Central memory CD8-positive, alpha-beta T cell (primary cell): ENCODE measurements around the gene SHISA8.

Source experiments
- ATAC-seq: fragments of 150-1000 bp; cut with Tn5 transposase; replicated peaks from 2 replicates; pipeline ENCODE4 v1.10.0; 2022; ENCODE audit warnings: mild to moderate bottlenecking, moderate FRiP score, moderate number of reproducible peaks; ENCODE audit not compliant: poor library complexity, severe bottlenecking; ENCODE audit errors: extremely low read depth
- DNase-seq, 2 donors: peaks; one replicate each; pipeline ENCODE4 v3.0.0; 2021; ENCODE audit warnings: low spot score in 2 of 2
- H3K27ac Mint-ChIP-seq: one replicate; pipeline ENCODE4 v1.8.0; 2022; ENCODE audit warnings: low read depth, mild to moderate bottlenecking, moderate library complexity, mixed read lengths
- H3K27me3 Mint-ChIP-seq: one replicate; pipeline ENCODE4 v1.8.0; 2022; ENCODE audit warnings: mixed read lengths
- H3K36me3 Mint-ChIP-seq: one replicate; pipeline ENCODE4 v1.8.0; 2022; ENCODE audit warnings: mild to moderate bottlenecking, moderate library complexity, mixed read lengths; ENCODE audit not compliant: insufficient read depth
- H3K4me1 Mint-ChIP-seq: one replicate; pipeline ENCODE4 v1.8.0; 2022; ENCODE audit warnings: mixed read lengths
- H3K4me3 Mint-ChIP-seq: one replicate; pipeline ENCODE4 v1.8.0; 2022; ENCODE audit warnings: mild to moderate bottlenecking, moderate library complexity, mixed read lengths
- H3K9me3 Mint-ChIP-seq: one replicate; pipeline ENCODE4 v1.8.0; 2022; ENCODE audit warnings: mixed read lengths

SHISA8 gene

DNA sequence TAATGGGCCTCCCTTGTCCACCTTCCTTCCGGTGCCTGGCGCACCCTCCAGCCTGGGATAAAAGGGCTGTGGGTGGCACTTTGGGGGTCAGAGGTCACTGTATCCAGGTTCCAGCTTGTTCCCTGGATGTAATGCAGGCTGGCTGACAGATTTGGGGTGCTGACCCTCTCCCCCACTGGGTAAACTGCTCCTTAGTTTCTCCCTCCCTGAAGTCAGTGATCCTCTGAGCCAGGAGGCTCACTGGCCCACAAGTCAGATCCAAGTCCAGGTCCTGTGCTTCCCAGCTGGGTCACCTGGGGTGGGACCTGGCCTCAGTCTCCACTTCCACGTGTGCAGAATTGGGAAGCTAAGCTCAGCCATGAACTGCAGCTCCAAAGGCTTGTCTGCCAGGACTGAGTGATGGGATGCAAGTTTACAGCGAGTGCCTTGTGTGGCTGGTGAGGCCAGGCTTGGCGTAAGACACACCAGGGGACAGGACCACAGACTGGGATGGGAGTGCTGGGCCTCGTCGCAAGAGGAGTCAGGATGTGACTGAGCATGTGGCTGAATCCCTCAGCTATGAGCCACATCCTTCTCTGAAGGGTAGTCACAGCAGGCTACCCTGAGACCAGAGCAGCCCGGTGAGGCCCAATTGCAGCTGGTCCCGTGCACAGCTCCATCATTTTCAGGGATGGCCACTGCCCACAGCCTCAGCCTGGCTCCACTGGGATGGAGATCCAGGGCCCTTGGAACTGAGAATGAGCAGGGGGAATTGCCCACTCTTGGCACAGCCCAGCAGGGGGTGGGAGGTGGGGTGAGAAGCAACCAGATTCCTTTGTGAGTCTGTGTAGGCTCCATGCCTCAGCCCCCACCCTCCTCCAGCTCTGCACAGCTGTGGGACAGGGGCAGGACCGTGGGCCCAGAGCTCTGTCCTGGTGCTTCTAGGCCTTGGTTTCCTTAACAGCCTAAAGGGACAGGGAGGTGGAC lies 7.2 kb downstream of the SHISA8 start:
- no peak overlapping the region for H3K27ac Mint-ChIP-seq
- H3K4me3 Mint-ChIP-seq, result peak overlapping the region; percentile 50
- H3K4me1 Mint-ChIP-seq, result peaks cover 25% of the 10 kb centered on the region
- peaks cover 9% of the 10 kb centered on the region for H3K36me3 Mint-ChIP-seq
- DNase-seq, result no peak
- no peaks in the 10 kb centered on the region for H3K9me3 Mint-ChIP-seq
- peaks cover 26% of the 10 kb centered on the region for H3K27me3 Mint-ChIP-seq
- no peak for ATAC-seq

DNA sequence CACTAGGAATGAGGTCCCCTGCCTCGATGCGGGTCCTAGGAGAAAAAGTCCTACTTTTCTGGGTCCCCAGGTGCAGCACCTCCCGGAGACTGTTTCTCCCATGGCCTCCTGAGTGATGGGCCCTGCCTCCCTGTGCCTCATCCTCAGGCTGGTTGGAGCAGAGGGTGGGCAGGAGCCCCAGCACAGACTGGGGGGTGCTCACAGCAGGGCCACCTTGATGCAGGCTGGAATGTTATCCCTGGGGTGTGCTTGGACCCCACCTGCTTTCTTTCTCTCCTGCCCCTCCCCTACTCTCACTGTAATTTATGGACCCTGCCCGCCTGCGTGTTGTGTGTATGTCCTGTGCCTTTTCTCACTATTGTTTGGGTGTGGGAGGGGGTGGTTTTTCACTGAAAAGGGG lies 8.1 kb downstream of the SHISA8 start:
- H3K9me3 Mint-ChIP-seq, result no peaks in the 10 kb centered on the region
- H3K36me3 Mint-ChIP-seq, result peaks cover 9% of the 10 kb centered on the region
- no peak overlapping the region for H3K4me3 Mint-ChIP-seq
- H3K27ac Mint-ChIP-seq, result no peak overlapping the region
- H3K27me3 Mint-ChIP-seq, result peaks cover 17% of the 10 kb centered on the region
- no peak for DNase-seq
- H3K4me1 Mint-ChIP-seq, result peaks cover 25% of the 10 kb centered on the region
- ATAC-seq, result no peak

DNA sequence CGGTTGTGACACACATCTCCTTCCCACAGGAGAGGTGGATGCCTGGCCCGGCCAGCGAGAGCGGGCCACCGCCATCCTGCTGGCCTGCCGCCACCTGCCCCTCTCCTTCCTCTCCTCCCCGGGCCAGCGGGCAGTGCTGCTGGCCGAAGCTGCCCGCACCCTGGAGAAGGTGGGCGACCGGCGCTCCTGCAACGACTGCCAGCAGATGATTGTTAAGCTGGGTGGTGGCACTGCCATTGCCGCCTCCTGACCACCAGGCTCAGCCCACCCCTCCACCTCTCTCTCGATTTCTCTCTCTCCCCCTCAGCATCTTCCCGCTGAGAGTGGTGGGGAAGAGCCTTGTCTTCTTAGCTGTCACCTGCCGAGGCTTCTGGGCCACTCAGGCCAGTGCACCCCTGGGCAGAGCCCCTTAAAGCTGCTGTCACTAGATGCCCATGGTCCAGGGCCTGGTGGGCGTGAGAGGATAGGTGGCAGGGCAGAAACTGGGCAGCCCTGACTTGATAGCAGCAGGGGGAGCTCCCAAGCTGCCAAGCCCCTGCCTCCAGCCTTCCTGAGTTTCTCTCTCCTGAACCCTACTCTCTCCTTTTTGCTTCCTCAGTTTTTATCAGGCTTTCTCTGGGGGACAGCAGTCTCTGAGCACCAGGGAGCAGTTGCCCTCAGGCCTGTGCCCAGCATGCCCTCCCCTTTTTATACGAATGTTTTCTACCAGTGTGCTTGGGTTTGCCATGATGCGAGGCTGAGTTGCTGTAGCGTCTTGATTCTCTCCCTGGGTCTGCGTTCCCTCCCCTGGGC lies 9.3 kb downstream of the SHISA8 start:
- Mint-ChIP-seq H3K36me3 (peaks cover 11% of the 10 kb centered on the region), H3K4me1 (peaks cover 25% of the 10 kb centered on the region), H3K4me3 (no peak overlapping the region), H3K27me3 (peaks cover 9% of the 10 kb centered on the region), H3K9me3 (no peaks in the 10 kb centered on the region), H3K27ac (no peak overlapping the region)
- ATAC-seq, result no peak
- no peak for DNase-seq

DNA sequence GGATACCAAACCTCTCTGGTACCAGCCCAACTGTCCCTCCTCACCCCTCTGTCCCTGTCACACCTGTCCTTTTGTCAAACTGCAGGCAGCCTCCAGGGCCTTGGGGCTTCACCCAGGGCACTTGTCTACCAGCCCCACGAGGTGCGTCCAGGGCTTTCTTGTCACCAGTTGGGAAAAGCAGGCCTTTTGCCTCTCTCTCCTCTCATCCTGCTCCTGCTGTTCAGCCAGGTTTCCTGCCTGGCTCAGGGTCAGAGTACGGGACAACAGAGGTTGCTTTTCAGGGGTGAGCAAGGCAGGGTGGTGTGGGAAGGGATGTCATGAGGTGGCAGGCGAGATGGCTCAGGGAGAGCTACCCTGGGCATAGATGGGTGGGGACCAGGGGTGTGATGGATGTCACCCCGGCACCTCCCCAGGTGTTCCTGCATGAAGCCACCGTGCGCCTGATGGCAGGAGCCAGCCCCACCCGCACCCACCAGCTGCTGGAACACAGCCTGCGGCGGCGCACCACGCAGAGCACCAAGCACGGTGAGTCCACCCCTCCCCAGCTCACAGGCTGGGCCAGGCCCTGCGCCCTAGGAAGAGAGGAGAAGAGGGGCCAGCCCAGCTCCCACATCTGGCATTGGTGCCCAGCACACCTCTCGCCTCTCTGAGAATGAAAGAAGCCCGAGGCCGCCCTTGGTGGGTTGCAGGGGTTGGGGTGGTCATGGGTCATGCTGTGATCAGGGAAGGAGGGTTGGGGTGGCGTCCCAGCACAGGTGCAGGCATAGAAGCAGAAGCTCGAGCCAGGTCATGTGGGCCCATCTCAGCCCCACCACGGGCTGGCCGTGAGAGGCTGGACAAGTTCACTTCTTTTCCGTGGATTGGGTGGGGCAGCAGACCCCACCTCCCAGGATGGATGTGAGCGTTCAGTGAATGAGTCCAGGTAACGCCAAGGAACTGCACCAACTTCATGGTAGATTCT lies 10.1 kb downstream of the SHISA8 start:
- Mint-ChIP-seq H3K36me3 (peaks cover 14% of the 10 kb centered on the region), H3K9me3 (no peaks in the 10 kb centered on the region), H3K4me3 (no peak overlapping the region), H3K27me3 (peaks cover 9% of the 10 kb centered on the region), H3K27ac (no peak overlapping the region), H3K4me1 (peaks cover 25% of the 10 kb centered on the region)
- ATAC-seq (no peak), DNase-seq (no peak)

DNA sequence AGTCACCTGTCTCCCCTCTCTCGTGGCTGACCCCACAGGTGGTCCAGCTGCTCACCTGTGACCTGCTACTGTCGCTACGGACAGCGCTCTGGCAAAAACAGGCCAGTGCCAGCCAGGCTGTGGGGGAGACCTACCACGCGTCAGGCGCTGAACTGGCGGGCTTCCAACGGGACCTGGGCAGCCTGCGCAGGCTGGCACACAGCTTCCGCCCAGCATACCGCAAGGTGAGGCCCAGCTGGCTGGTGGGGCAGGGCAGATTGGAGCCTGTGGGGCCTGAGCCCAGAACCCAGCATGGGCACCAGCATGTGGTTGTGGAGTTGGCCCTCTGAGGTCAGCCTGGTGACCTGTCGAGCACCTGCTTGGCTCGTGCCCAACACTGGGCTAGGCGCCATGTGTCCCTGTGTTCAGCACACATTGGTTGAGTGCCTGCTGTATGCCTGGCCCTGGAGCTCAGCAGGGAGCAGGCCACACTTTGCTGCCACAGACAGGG lies 11.9 kb downstream of the SHISA8 start:
- peaks cover 14% of the 10 kb centered on the region for H3K36me3 Mint-ChIP-seq
- no peak overlapping the region for H3K4me3 Mint-ChIP-seq
- no peaks in the 10 kb centered on the region for H3K27me3 Mint-ChIP-seq

DNA sequence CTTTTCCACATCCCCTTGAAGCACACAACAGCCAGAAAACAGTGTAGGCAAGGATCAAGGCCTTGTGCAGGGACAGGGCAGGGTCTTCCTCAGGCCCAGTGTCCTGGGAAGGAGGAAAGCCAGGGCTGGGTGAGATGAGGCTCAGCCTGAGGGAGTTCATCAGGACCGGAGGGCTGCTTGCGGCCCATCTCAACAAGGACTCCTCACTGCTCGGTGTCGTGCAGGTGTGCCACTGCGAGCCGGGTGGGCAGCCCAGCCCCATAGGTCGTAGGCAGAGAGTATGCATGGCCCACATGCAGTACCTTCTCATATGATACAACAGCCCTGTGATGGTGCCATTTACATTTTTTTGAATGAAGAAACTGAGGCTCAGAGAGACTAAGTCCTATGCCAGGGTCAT lies 12.9 kb downstream of the SHISA8 start:
- Mint-ChIP-seq H3K27me3 (no peaks in the 10 kb centered on the region), H3K27ac (no peak overlapping the region), H3K36me3 (peaks cover 18% of the 10 kb centered on the region), H3K9me3 (no peaks in the 10 kb centered on the region), H3K4me1 (peaks cover 5% of the 10 kb centered on the region), H3K4me3 (no peak overlapping the region)
- ATAC-seq (no peak), DNase-seq (no peak)

More for the DNA sequence above, 11.9 kb downstream of the SHISA8 start:
- no peak for DNase-seq
- peaks cover 10% of the 10 kb centered on the region for H3K4me1 Mint-ChIP-seq
- no peak for ATAC-seq
- no peaks in the 10 kb centered on the region for H3K9me3 Mint-ChIP-seq
- H3K27ac Mint-ChIP-seq, result no peak overlapping the region

DNA sequence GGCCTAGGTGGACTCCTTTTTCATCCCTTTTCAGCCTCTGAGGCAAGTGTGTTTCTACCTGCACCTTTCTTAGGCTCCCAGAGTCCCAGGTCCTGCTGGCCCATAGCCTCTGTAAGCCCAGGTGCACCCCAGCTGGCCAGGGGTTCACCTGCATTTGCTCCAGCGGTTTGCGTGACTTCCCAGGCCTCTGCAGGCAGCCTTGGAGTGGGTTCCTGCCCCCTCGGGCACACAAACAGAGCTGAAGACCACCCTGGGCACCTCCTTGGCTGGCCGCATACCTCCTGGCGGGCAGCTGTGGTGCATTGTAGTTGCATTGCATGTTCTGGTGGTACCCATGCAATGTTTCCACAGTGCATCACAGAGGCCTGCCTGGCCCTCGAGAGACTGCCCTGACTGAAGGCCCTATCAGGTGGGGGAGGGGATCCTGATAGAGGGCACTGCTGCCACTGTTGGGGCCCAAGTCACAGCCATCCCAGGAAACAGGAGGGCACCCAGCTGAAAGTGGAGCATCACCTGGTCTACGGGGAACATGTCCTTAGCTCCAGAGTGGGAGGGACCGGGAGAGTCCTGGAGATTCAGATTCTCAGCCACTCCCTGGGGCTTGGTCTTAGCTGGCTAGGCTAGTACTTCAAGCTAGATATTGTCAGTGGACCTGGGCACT lies 14.1 kb downstream of the SHISA8 start:
- no peak for ATAC-seq
- no peaks in the 10 kb centered on the region for H3K9me3 Mint-ChIP-seq
- no peaks in the 10 kb centered on the region for H3K27me3 Mint-ChIP-seq
- H3K4me3 Mint-ChIP-seq, result no peak overlapping the region
- no peak for DNase-seq
- peaks cover 22% of the 10 kb centered on the region for H3K36me3 Mint-ChIP-seq
- H3K4me1 Mint-ChIP-seq, result peaks cover 2% of the 10 kb centered on the region
- no peak overlapping the region for H3K27ac Mint-ChIP-seq

DNA sequence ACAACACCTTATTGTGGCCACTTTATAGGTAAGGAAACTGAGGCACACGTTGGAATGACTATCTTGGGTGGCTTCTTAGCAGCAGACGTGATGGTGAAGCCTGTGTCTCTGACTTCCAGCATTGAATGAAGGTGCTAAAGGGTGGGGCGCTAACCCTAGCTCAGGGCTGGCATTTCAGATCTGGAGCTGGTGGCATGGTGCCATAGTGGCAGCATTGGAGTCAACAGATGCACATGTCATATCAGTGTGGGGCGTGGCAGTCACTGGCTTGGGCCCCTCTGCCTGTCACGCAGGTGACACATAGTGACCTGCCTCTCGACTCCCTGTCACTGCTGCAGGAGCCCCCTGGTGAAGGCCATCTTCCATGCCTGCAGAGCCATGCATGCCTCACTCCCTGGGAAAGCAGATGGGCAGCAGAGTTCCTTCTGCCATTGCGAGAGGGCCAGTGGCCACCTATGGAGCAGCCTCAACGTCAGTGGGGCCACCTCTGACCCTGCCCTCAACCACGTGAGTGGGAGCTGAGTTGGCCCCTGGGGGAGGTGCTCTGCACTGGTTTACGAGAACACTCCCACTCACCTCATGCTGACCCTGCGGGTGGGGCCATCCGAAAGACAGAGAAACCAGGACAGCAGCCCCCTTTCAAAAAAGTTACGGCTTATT lies 14.8 kb downstream of the SHISA8 start:
- no peak for DNase-seq
- Mint-ChIP-seq H3K4me1 (no peaks in the 10 kb centered on the region), H3K27me3 (no peaks in the 10 kb centered on the region), H3K27ac (no peak overlapping the region), H3K9me3 (no peaks in the 10 kb centered on the region), H3K4me3 (no peak overlapping the region), H3K36me3 (peaks cover 25% of the 10 kb centered on the region)
- no peak for ATAC-seq

DNA sequence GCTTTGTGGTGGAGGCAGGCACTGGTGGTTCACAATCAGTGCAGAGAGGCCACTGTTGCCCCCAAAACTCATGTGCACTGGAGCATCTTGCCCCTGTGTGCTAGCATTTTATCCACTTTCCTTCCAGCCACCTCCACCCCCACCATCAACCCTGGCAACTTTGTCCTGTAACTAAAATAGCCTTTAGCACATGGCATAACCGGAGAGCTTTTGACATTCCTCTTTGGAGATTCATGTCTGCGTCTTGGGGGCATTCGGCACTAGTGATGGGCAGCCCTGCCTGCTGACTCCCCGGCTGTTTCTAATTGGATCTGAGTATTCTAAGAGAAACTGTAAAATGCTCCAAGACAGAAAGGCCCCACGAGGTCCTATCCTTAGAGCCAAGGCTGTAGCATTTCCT lies 15.8 kb downstream of the SHISA8 start:
- Mint-ChIP-seq H3K27ac (no peak overlapping the region), H3K36me3 (peaks cover 27% of the 10 kb centered on the region), H3K9me3 (no peaks in the 10 kb centered on the region), H3K4me3 (no peak overlapping the region), H3K27me3 (no peaks in the 10 kb centered on the region), H3K4me1 (no peaks in the 10 kb centered on the region)
- DNase-seq (no peak), ATAC-seq (no peak)

DNA sequence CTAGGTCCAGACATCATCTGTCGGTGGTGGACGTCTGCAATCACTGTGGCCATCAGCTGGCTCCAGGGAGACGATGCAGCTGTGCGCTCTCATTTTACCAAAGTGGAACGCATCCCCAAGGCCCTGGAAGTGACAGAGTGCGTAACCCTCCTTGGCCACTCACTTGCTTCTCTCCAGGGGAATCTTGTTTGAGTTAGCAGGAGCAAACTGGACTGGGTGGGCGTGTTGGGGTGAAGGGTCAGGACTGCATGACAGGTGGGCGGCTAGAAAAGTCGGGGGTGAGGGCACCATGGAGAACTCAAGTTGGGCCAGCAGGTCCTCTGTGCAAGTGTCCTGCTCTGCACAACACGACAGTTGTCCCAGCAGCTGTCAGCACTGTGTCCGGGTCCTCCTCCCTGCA lies 16.2 kb downstream of the SHISA8 start:
- no peaks in the 10 kb centered on the region for H3K27me3 Mint-ChIP-seq
- H3K27ac Mint-ChIP-seq, result no peak overlapping the region
- no peak overlapping the region for H3K4me3 Mint-ChIP-seq
- H3K36me3 Mint-ChIP-seq, result peaks cover 25% of the 10 kb centered on the region
- DNase-seq (no peak), ATAC-seq (no peak)
- no peaks in the 10 kb centered on the region for H3K9me3 Mint-ChIP-seq
- no peaks in the 10 kb centered on the region for H3K4me1 Mint-ChIP-seq

DNA sequence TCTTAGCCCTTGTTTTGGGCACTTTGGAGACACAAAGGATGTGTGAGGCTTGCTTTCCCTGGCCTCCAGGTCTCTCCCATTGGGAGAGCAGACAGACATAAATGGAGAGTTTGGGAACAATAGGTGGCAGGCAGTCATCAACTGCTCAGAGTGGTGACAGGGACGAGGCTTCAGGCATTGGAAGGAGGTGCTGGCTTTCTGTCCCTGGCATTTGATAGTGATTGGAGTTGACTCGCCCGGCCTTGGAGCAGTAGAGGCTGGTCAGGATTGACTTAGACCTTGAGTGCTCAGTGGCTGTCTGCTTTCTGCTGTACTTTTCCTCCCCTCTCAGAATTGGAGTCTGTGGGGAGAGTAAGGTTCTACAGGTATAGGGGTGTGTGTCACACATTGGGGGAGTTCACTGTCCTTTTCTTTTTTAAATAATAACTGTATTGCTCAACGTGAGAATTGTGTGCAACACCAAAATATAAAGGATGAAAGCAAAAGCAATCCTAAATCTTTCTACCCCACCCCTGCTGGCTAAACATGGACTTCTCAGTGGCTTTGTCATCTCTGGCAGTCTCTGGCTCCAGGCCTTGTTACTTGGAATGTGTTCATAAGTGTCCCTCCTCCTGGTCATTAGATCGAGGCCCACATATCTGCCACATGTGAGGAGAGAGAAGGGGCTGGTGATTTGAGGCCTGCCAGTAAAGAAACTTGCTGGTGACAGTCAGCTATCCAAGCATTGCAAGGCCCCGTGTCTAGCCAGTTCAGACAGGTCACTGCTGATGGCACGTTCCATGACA lies 21.1 kb downstream of the SHISA8 start:
- DNase-seq, result no peak
- Mint-ChIP-seq H3K36me3 (peaks cover 33% of the 10 kb centered on the region), H3K27me3 (no peaks in the 10 kb centered on the region), H3K4me3 (no peak overlapping the region), H3K4me1 (no peaks in the 10 kb centered on the region), H3K9me3 (no peaks in the 10 kb centered on the region), H3K27ac (no peak overlapping the region)
- ATAC-seq, result no peak
